HL-60 (cell line): ENCODE data around the gene PIP5K1B.

Source experiments
- DNase-seq, 2 experiments: peaks; one replicate each; pipeline ENCODE4 v3.0.0-alpha.2; 2010 to 2020; ENCODE audit warnings: low read depth in 1 of 2, low spot score in 1 of 2
- H3K27ac ChIP-seq: fragments of 250-450 bp; sonication (Bioruptor Pico); replicated peaks from 2 replicates; pipeline ENCODE4 v1.5.1; 2020; ENCODE audit warnings: mild to moderate bottlenecking, moderate library complexity
- H3K27me3 ChIP-seq: fragments of 250-450 bp; sonication (Bioruptor Pico); 2 replicates; pipeline ENCODE4 v1.5.1; 2021; ENCODE audit warnings: mild to moderate bottlenecking, moderate library complexity; ENCODE audit not compliant: insufficient read depth, poor library complexity, severe bottlenecking
- H3K4me3 ChIP-seq: replicated peaks from 2 replicates; pipeline ENCODE4 v1.5.1; 2011; ENCODE audit warnings: mild to moderate bottlenecking, control low read depth, low read length; ENCODE audit not compliant: insufficient read depth
- GABPA ChIP-seq: IDR thresholded peaks from 2 replicates; pipeline ENCODE4 v1.6.1; 2012; ENCODE audit warnings: low read depth
- POLR2AphosphoS5 ChIP-seq: IDR thresholded peaks from 2 replicates; pipeline ENCODE4 v1.6.1; 2012; ENCODE audit warnings: low read depth
- REST ChIP-seq: IDR thresholded peaks from 2 replicates; pipeline ENCODE4 v1.6.1; 2012; ENCODE audit warnings: low read depth; ENCODE audit not compliant: insufficient replicate concordance
- SPI1 ChIP-seq: IDR thresholded peaks from 2 replicates; pipeline ENCODE4 v1.6.1; 2012; ENCODE audit warnings: low read depth, mild to moderate bottlenecking, borderline replicate concordance
- TF ChIP-seq, protein P1 (sequence below): IDR thresholded peaks from one replicate; pipeline ENCODE4 v1.5.1; 2011; ENCODE audit warnings: low read length, control low read depth, inconsistent platforms; ENCODE audit not compliant: insufficient read depth

Gene PIP5K1B

DNA sequence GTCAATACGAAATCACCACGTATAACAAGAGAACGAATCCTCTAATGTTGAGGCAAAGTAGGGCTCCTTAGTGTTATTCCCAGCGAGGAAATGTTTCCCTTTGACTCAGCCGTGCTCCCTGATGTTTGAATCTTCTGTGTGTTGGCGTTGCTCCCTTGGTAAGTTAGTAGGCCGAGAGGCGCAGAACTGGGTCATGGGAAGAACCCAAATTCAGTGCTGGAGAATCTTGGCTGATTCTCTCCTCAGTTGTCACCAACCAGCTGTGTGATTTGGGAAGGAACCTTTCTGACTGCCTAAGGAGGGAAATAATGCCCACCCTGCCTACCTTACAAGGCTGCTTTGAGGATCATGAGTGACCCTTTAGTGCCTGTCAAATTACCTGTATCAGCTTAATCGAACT is 286.4 kb downstream of the PIP5K1B start:
- no peak for TF ChIP-seq POLR2AphosphoS5
- no peak for TF ChIP-seq SPI1
- TF ChIP-seq REST = no peak
- no peak for TF ChIP-seq GABPA
- TF ChIP-seq, protein P1, sequence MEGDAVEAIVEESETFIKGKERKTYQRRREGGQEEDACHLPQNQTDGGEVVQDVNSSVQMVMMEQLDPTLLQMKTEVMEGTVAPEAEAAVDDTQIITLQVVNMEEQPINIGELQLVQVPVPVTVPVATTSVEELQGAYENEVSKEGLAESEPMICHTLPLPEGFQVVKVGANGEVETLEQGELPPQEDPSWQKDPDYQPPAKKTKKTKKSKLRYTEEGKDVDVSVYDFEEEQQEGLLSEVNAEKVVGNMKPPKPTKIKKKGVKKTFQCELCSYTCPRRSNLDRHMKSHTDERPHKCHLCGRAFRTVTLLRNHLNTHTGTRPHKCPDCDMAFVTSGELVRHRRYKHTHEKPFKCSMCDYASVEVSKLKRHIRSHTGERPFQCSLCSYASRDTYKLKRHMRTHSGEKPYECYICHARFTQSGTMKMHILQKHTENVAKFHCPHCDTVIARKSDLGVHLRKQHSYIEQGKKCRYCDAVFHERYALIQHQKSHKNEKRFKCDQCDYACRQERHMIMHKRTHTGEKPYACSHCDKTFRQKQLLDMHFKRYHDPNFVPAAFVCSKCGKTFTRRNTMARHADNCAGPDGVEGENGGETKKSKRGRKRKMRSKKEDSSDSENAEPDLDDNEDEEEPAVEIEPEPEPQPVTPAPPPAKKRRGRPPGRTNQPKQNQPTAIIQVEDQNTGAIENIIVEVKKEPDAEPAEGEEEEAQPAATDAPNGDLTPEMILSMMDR = no peak
- Histone ChIP-seq H3K27me3 (no peaks in the 10 kb centered on the region), H3K27ac (no peak overlapping the region), H3K4me3 (no peak overlapping the region)
- no peak for DNase-seq

DNA sequence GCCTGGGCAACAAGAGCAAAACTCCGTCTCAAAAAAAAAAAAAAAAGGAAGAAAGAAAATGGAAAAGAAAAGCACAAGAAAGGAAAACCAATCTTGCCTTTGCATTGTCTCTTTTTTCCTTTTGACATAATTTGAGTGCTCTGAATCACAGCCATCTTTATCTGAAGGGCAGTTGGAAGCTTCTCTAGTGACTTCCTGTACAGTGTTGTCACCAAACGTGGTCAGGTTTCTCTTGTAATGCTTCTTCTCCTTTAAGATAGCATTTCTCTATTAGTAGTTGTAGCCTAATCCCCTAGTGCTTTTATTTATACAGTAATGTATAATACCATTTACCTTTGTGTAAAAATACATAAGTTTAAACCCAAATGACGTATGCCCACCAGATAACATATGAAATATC is 290.7 kb downstream of the PIP5K1B start:
- Histone ChIP-seq H3K27ac (peak overlapping the region; percentile 60), H3K27me3 (no peaks in the 10 kb centered on the region), H3K4me3 (no peak overlapping the region)
- DNase-seq = peak in 1 of 2 experiments; percentile 35
- TF ChIP-seq GABPA (no peak), REST (no peak), SPI1 (no peak), POLR2AphosphoS5 (no peak)
- TF ChIP-seq, protein P1 = no peak

DNA sequence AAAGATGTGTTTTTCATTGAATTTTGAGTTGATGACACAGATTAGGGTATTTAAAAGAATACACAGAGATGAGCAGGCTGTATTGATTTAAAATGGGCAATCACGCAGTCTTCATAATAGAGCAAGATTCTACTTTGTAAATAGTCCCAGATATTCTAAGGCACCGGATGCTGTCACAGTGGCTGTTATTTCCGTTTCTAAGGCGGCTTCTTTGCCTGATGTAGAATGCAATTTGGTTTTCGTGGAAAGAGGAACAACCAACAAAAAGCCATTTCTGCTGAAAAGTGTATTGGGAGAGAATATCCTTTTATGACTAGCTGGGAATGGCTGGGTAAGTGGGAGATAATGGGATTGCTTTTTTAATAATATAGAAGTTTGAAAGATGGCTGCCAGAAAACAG is 291.4 kb downstream of the PIP5K1B start:
- TF ChIP-seq, protein P1 = no peak
- peak; percentile 72 for TF ChIP-seq GABPA
- TF ChIP-seq SPI1 = 0 out of 2 replicates have a peak, but pooled peaks have one; percentile 1
- no peak overlapping the region for H3K4me3 ChIP-seq
- DNase-seq = peak in 1 of 2 experiments; percentile 55
- H3K27ac ChIP-seq = peak overlapping the region; percentile 60
- H3K27me3 ChIP-seq = no peaks in the 10 kb centered on the region

GRCh38 chr9:68997666-68998065 is 292.6 kb downstream of the PIP5K1B start:
- no peak for DNase-seq
- TF ChIP-seq, protein P1 = no peak
- TF ChIP-seq GABPA = no peak
- no peak for TF ChIP-seq POLR2AphosphoS5
- no peak for TF ChIP-seq SPI1
- Histone ChIP-seq H3K27me3 (no peaks in the 10 kb centered on the region), H3K4me3 (no peak overlapping the region), H3K27ac (no peak overlapping the region)
